Gastroesophageal sphincter (tissue), 4 donors: ENCODE results near the gene PLEKHA7. TPM values are rescaled to one million over a fixed set of nuclear protein-coding genes. Genes with fewer than 3 reads are reported as not detected.

ENCODE experiments used
- ATAC-seq: fragments of 150-250 bp; one replicate; pipeline ENCODE4 v1.9.1; 2016; ENCODE audit warnings: mild to moderate bottlenecking, moderate library complexity
- H3K27ac ChIP-seq, 4 donors: fragments of 200-600 bp; sonication (generic) in 3 of 4; 1 replicate in 3 of 4; 2 replicates in 1 of 4; pipeline ENCODE4 v1.5.1; 2016 to 2019
- H3K27me3 ChIP-seq: fragments of 200-600 bp; sonication (generic); one replicate; pipeline ENCODE4 v1.5.1; 2019
- H3K36me3 ChIP-seq, 2 donors: fragments of 200-600 bp; sonication (generic); one replicate each; pipeline ENCODE4 v1.5.1; 2019; ENCODE audit warnings: control low read depth in 1 of 2
- H3K4me1 ChIP-seq, 3 donors: fragments of 200-600 bp; sonication (generic); 1 replicate in 2 of 3; 2 replicates in 1 of 3; pipeline ENCODE4 v1.5.1; 2016 to 2019; ENCODE audit warnings: control low read depth in 2 of 3
- H3K4me3 ChIP-seq, 2 donors: fragments of 200-600 bp; sonication (generic); one replicate each; pipeline ENCODE4 v1.5.1; 2019; ENCODE audit warnings: mild to moderate bottlenecking in 1 of 2, moderate library complexity in 1 of 2
- H3K9me3 ChIP-seq, 3 donors: fragments of 200-600 bp; sonication (generic); one replicate each; pipeline ENCODE4 v1.5.1; 2017 to 2019; ENCODE audit warnings: control low read depth in 2 of 3
- CTCF ChIP-seq, 4 experiments: fragments of 200-600 bp in 2 of 4; fragments of 450-650 bp in 2 of 4; sonication (generic) in 1 of 4; IDR thresholded peaks; one replicate each; pipeline ENCODE4 v1.5.1; 2017 to 2019; ENCODE audit warnings: antibody characterized with exemption in 4 of 4, mild to moderate bottlenecking in 2 of 4, moderate library complexity in 2 of 4
- EP300 ChIP-seq: sonication (generic); formaldehyde crosslinking; IDR thresholded peaks from one replicate; pipeline ENCODE4 v1.6.1; 2017; ENCODE audit warnings: antibody characterized with exemption, mild to moderate bottlenecking
- POLR2A ChIP-seq, 2 donors: fragments of 450-650 bp; IDR thresholded peaks; one replicate each; pipeline ENCODE4 v1.6.1; 2017; ENCODE audit warnings: antibody characterized with exemption in 2 of 2, mild to moderate bottlenecking in 2 of 2, moderate library complexity in 1 of 2
- POLR2AphosphoS5 ChIP-seq: sonication (generic); formaldehyde crosslinking; IDR thresholded peaks from one replicate; pipeline ENCODE4 v1.6.1; 2017; ENCODE audit warnings: antibody characterized with exemption
- WGBS, 2 donors: methylation state at CpG; one replicate each; pipeline ENCODE4 v1.1.5; 2018; ENCODE audit warnings: low coverage in 1 of 2; 5-methylcytosine and 5-hydroxymethylcytosine counted together
- total RNA-seq, 4 donors: library from RNA; depleted of rRNA; stranded (reverse); fragments of >200 nt; gene quantifications; one replicate each; pipeline ENCODE4 v1.1.0, GENCODE V29; 2016

PLEKHA7 gene
- total RNA-seq, 4 donors from 2014 or later: 8.6 to 13.2 (median 12.2) TPM

- TF ChIP-seq POLR2A (IDR thresholded peaks at IDR 0.05): no peak
- TF ChIP-seq EP300: no peak
- TF ChIP-seq CTCF (IDR thresholded peaks at IDR 0.05): no peak
- TF ChIP-seq POLR2AphosphoS5: no peak
- H3K36me3 ChIP-seq: peaks cover 0 to 47% of the 10 kb centered on the region in 2 donors
- no peaks in the 10 kb centered on the region for H3K9me3 ChIP-seq
- H3K4me1 ChIP-seq: no peaks in the 10 kb centered on the region
- WGBS, 2 donors: 79 to 86% methylated on average over 3 of the region's 3 CpGs
- no peaks in the 10 kb centered on the region for H3K27me3 ChIP-seq
- ATAC-seq: no peak
- no peak overlapping the region for H3K27ac ChIP-seq
- H3K4me3 ChIP-seq: no peak overlapping the region
Measured at GRCh38 chr11:16839821-16840220, 174.4 kb downstream of the PLEKHA7 start.

DNA sequence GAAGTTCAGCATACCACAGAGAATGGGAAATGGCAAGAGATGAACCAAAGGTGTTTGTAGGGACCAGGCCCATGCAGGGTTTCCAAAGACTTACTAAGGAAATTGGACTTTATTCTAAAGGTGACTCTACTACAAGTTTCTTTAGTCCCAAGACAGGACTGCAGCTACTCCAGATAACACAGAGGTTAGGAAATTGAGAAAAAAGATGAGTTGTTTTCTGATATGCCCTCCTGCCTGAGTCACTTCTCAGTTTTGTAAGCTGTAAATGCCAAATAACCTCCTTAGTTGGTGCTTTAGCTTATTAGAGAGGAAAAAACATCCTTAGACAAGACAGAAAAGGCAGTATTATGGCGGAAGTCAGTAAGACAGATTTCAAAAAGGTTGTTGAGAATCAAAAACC lies 179.8 kb downstream of the PLEKHA7 start:
- H3K9me3 ChIP-seq: no peaks in the 10 kb centered on the region
- ATAC-seq: no peak
- H3K27me3 ChIP-seq: no peaks in the 10 kb centered on the region
- H3K4me3 ChIP-seq: no peak overlapping the region
- H3K36me3 ChIP-seq: peaks cover 0 to 28% of the 10 kb centered on the region in 2 donors
- H3K27ac ChIP-seq: no peak overlapping the region
- no peak for TF ChIP-seq POLR2A (IDR thresholded peaks at IDR 0.05)
- TF ChIP-seq POLR2AphosphoS5: no peak
- no peak for TF ChIP-seq CTCF (IDR thresholded peaks at IDR 0.05)
- TF ChIP-seq EP300: no peak
- H3K4me1 ChIP-seq: no peaks in the 10 kb centered on the region
- 80% methylated on average over 1 of the region's 1 CpG; no CpG with 5 or more reads in 1 of the 2 donors for WGBS, 2 donors

GRCh38 chr11:16833026-16833425 lies 181.2 kb downstream of the PLEKHA7 start:
- Histone ChIP-seq H3K27ac (no peak overlapping the region), H3K27me3 (no peaks in the 10 kb centered on the region), H3K9me3 (no peaks in the 10 kb centered on the region), H3K4me1 (no peaks in the 10 kb centered on the region), H3K4me3 (no peak overlapping the region), H3K36me3 (peaks cover 0 to 28% of the 10 kb centered on the region in 2 donors)
- no peak for ATAC-seq
- TF ChIP-seq POLR2A (IDR thresholded peaks at IDR 0.05) (no peak), EP300 (no peak), CTCF (IDR thresholded peaks at IDR 0.05) (no peak), POLR2AphosphoS5 (no peak)
- WGBS, 2 donors: 40 to 51% methylated on average over 1 to 2 of the region's 2 CpGs

DNA sequence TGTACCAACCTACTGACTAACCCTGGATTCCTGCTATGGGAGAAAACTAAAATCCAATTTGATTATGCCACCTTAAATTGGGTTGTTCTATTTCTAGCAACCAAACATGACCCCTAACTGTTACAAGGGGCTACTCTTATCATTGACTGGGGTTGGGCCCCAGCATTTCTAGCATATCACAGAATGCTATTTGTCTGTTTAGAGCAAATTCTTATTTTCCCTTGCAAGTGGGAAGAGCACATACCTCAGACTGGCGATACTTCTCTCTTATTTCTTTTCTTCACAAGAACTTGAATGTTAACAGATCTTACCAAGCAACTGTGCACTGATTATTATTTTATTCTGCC lies 182.0 kb downstream of the PLEKHA7 start:
- Histone ChIP-seq H3K9me3 (no peaks in the 10 kb centered on the region), H3K36me3 (peaks cover 0 to 28% of the 10 kb centered on the region in 2 donors), H3K27me3 (no peaks in the 10 kb centered on the region), H3K4me3 (no peak overlapping the region), H3K27ac (no peak overlapping the region), H3K4me1 (no peaks in the 10 kb centered on the region)
- TF ChIP-seq POLR2A (IDR thresholded peaks at IDR 0.05) (no peak), EP300 (no peak), POLR2AphosphoS5 (no peak), CTCF (IDR thresholded peaks at IDR 0.05) (no peak)
- ATAC-seq: no peak
- 100% methylated on average over 1 of the region's 1 CpG for WGBS, 2 donors

DNA sequence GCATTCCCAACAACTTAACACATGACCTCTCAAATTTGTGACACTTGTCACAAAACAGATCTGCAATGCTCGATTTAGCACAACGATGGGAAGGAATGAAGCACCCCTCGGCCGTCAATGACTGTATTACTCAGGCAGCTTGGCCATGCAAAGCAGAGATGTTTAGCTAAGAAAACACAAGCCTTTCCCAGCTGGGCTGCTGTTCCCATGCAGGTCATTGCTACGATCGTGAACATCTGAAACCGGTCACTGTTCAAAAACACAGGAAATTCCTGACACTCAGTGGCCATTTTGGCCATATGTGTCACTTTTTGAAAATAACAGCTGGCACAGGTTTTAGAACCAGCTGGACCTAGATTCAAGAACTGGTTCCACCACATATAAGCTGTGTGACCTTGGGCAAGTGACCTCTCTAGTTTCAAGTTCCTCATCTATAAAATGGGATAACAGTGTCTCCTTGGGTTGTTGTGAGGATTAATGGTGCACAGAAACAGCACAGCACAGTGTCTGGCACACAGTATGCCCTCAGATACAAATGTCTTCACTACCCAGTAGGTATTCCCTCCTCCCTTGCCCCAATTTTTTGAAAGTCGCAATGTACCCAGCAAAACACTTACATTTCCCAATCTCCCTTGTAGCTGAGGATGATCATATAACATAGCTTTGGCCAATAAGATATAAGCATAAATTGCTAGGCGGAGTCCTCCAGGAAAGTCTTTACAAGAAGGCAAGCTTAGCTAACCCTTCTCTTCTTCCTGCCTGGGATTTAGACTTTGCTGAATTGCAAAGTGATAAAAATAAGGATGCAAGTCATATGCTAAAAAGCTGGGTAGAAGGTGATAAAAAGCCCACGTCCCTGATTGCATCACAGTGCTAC lies 182.7 kb downstream of the PLEKHA7 start:
- no peak for ATAC-seq
- H3K9me3 ChIP-seq: no peaks in the 10 kb centered on the region
- TF ChIP-seq EP300 (no peak), POLR2AphosphoS5 (no peak), POLR2A (IDR thresholded peaks at IDR 0.05) (no peak), CTCF (IDR thresholded peaks at IDR 0.05) (no peak)
- no peaks in the 10 kb centered on the region for H3K4me1 ChIP-seq
- H3K4me3 ChIP-seq: no peak overlapping the region
- no peaks in the 10 kb centered on the region for H3K27me3 ChIP-seq
- peaks cover 0 to 30% of the 10 kb centered on the region in 2 donors for H3K36me3 ChIP-seq
- no peak overlapping the region for H3K27ac ChIP-seq
- 62 to 77% methylated on average over 5 to 8 of the region's 10 CpGs for WGBS, 2 donors
